Panc1 (cell line): ENCODE results near the gene ADIPOR2. TPM values are rescaled to one million over a fixed set of nuclear protein-coding genes. Genes with fewer than 3 reads are reported as not detected.

Source experiments
- ATAC-seq: fragments of 200-7000 bp; cut with Tn5 transposase; 2 replicates; pipeline ENCODE4 v1.9.1; 2020; ENCODE audit warnings: mild to moderate bottlenecking, moderate library complexity
- BruUV-seq: library from RNA; stranded (reverse); fragments of 400-500 nt; replicated peaks from 2 replicates; lab custom pipeline; 2021; lab: Mats Ljungman, UMichigan
- CTCF ChIA-PET: fragments of 300-600 bp; sonication (Branson Sonifier 250); formaldehyde crosslinking; loops from one replicate; lab custom pipeline; 2022; ENCODE audit warnings: antibody characterized with exemption; lab: Charles Lee
- POLR2A ChIA-PET: fragments of 300-600 bp; sonication (Branson Sonifier 250); formaldehyde crosslinking; loops from one replicate; lab custom pipeline; 2022; ENCODE audit warnings: antibody characterized with exemption; lab: Charles Lee
- DNase-seq: peaks from one replicate; pipeline ENCODE4 v3.0.0-alpha.2; 2010; ENCODE audit warnings: low read depth, low spot score
- H3K27ac ChIP-seq: 2 replicates; pipeline ENCODE4 v1.5.1; 2011; ENCODE audit warnings: mild to moderate bottlenecking, low read length, inconsistent platforms
- H3K27me3 ChIP-seq: fragments of 200-500 bp; sonication (Bioruptor generic); 2 replicates; pipeline ENCODE4 v1.6.0; 2014; ENCODE audit warnings: low read length, inconsistent platforms; ENCODE audit not compliant: control insufficient read depth, insufficient read depth
- H3K36me3 ChIP-seq: fragments of 200-500 bp; sonication (Bioruptor generic); 2 replicates; pipeline ENCODE4 v1.5.1; 2014; ENCODE audit warnings: inconsistent platforms, mild to moderate bottlenecking, low read length, moderate library complexity; ENCODE audit not compliant: control insufficient read depth, insufficient read depth
- H3K4me1 ChIP-seq: 2 replicates; pipeline ENCODE4 v1.5.1; 2011; ENCODE audit warnings: inconsistent platforms, mild to moderate bottlenecking, low read length, moderate library complexity; ENCODE audit not compliant: control insufficient read depth, insufficient read depth
- H3K4me3 ChIP-seq, 2 experiments: 2 replicates each; pipeline ENCODE4 v1.5.1; 2011 to 2012; ENCODE audit warnings: low read depth in 2 of 2, low read length in 2 of 2, mild to moderate bottlenecking in 2 of 2, inconsistent platforms in 1 of 2, moderate library complexity in 1 of 2
- H3K9me3 ChIP-seq: fragments of 200-500 bp; sonication (Bioruptor generic); 2 replicates; pipeline ENCODE4 v1.5.1; 2014; ENCODE audit warnings: low read depth, mild to moderate bottlenecking, inconsistent platforms, low read length, moderate library complexity; ENCODE audit not compliant: control insufficient read depth, insufficient read depth
- POLR2AphosphoS5 ChIP-seq: IDR thresholded peaks from 2 replicates; pipeline ENCODE4 v1.6.1; 2012; ENCODE audit warnings: mild to moderate bottlenecking, low read depth, low read length, moderate library complexity
- SIN3A ChIP-seq: IDR thresholded peaks from 2 replicates; pipeline ENCODE4 v1.6.1; 2012; ENCODE audit warnings: low read depth, mild to moderate bottlenecking, low read length, moderate library complexity, borderline replicate concordance; ENCODE audit not compliant: insufficient read depth
- TCF7L2 ChIP-seq: IDR thresholded peaks from 2 replicates; pipeline ENCODE4 v1.6.1; 2011; ENCODE audit warnings: mild to moderate bottlenecking, low read depth, low read length, inconsistent platforms
- in situ Hi-C: cut with HindIII; loops from 2 replicates; pipeline ENCODE4 v1.10.0; 2016; ENCODE audit warnings: low sequenced_read_pairs, low pct_unique_long_range_greater_than_20kb
- intact Hi-C: fragments of 100-400 bp; cut with micrococcal nuclease; formaldehyde crosslinking; loops from one replicate; pipeline ENCODE4 v1.10.0; 2022; ENCODE audit not compliant: unreplicated experiment
- total RNA-seq: library from RNA; stranded (reverse); gene quantifications from one replicate; pipeline ENCODE4 v1.2.1, GENCODE V29; 2021; ENCODE audit not compliant: unreplicated experiment
- TF ChIP-seq, protein P1 (sequence below), 2 experiments: IDR thresholded peaks; 2 replicates each; pipeline ENCODE4 v1.6.1; 2011 to 2012; ENCODE audit warnings: low read depth in 2 of 2, control low read depth in 1 of 2, low read length in 1 of 2, mild to moderate bottlenecking in 1 of 2, moderate library complexity in 1 of 2; ENCODE audit not compliant: insufficient read depth in 1 of 2
- TF ChIP-seq, protein P2 (sequence below): fragments of 450-650 bp; IDR thresholded peaks from 2 replicates; pipeline ENCODE4 v1.5.1; 2017; ENCODE audit warnings: mild to moderate bottlenecking

The ADIPOR2 gene
- total RNA-seq, 1 experiment from 2014 or later, result 76.0 TPM

DNA sequence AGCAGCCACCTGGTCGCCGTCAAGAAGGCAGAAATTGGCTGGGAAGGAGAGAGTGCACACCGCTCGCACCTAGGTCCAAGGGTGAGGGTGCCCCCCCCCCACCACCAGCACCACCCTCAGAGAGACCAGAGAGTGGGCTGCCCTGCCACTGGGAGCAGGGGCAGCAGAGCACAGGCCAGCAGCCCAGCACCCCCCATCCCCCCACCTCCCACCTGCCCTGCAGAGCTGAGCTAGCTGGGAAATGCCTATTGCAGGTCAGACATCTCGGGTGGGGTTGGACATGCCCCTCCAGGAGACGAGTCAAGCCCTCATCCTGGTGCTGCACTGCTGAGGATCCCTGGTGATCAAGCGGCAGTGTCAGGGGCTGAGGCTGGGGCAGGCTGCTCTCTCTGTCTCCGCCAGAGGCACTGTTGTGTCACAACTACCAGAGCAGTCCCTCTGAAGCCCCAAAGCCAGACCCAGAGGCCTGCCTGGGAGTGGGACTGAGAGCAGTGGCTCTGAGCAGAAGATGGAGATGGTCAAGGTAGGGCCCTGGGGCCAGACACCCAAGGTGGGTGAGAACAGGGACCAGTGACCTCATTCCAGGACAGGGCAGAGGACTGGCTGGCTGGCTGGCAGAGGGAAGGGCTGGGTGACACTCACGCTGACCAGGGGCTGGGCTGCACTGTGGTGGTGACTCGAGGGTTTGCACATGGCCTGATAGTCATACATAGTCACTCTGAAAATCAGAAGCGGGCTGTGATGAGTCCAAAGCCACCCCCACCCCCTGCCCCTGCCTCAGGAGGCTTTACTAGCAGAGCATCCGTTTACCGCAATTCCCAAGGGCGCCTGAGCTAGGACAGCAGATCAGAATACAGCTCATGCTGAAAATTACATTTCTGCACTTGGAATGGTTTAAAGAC lies 109.8 kb downstream of the ADIPOR2 start:
- Histone ChIP-seq H3K9me3 (no peaks in the 10 kb centered on the region), H3K27me3 (no peaks in the 10 kb centered on the region), H3K4me1 (no peaks in the 10 kb centered on the region), H3K4me3 (no peak overlapping the region), H3K36me3 (no peaks in the 10 kb centered on the region), H3K27ac (no peak overlapping the region)
- intact Hi-C loops (no loop called here), in situ Hi-C loops (no loop called here)
- TF ChIP-seq SIN3A (no peak), POLR2AphosphoS5 (no peak), TCF7L2 (no peak)
- TF ChIP-seq, protein P1, sequence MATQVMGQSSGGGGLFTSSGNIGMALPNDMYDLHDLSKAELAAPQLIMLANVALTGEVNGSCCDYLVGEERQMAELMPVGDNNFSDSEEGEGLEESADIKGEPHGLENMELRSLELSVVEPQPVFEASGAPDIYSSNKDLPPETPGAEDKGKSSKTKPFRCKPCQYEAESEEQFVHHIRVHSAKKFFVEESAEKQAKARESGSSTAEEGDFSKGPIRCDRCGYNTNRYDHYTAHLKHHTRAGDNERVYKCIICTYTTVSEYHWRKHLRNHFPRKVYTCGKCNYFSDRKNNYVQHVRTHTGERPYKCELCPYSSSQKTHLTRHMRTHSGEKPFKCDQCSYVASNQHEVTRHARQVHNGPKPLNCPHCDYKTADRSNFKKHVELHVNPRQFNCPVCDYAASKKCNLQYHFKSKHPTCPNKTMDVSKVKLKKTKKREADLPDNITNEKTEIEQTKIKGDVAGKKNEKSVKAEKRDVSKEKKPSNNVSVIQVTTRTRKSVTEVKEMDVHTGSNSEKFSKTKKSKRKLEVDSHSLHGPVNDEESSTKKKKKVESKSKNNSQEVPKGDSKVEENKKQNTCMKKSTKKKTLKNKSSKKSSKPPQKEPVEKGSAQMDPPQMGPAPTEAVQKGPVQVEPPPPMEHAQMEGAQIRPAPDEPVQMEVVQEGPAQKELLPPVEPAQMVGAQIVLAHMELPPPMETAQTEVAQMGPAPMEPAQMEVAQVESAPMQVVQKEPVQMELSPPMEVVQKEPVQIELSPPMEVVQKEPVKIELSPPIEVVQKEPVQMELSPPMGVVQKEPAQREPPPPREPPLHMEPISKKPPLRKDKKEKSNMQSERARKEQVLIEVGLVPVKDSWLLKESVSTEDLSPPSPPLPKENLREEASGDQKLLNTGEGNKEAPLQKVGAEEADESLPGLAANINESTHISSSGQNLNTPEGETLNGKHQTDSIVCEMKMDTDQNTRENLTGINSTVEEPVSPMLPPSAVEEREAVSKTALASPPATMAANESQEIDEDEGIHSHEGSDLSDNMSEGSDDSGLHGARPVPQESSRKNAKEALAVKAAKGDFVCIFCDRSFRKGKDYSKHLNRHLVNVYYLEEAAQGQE (IDR thresholded peaks at IDR 0.05; ENCODE audit: insufficient read depth in 1 of 2, low read depth in 2 of 2, low read length in 1 of 2), result no peak
- TF ChIP-seq, protein P2, sequence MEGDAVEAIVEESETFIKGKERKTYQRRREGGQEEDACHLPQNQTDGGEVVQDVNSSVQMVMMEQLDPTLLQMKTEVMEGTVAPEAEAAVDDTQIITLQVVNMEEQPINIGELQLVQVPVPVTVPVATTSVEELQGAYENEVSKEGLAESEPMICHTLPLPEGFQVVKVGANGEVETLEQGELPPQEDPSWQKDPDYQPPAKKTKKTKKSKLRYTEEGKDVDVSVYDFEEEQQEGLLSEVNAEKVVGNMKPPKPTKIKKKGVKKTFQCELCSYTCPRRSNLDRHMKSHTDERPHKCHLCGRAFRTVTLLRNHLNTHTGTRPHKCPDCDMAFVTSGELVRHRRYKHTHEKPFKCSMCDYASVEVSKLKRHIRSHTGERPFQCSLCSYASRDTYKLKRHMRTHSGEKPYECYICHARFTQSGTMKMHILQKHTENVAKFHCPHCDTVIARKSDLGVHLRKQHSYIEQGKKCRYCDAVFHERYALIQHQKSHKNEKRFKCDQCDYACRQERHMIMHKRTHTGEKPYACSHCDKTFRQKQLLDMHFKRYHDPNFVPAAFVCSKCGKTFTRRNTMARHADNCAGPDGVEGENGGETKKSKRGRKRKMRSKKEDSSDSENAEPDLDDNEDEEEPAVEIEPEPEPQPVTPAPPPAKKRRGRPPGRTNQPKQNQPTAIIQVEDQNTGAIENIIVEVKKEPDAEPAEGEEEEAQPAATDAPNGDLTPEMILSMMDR, result peak; percentile 82
- CTCF ChIA-PET, result interaction anchor here (0.6 to 1.4 kb wide), 6 partner anchors 10 to 234 kb away, joined by 3 to 10 read pairs (median 4); no protein-coding TSS in a partner anchor
- DNase-seq, result no peak
- no TSS peak for BruUV-seq
- peak; percentile 73 for ATAC-seq
- POLR2A ChIA-PET, result no interaction called here

DNA sequence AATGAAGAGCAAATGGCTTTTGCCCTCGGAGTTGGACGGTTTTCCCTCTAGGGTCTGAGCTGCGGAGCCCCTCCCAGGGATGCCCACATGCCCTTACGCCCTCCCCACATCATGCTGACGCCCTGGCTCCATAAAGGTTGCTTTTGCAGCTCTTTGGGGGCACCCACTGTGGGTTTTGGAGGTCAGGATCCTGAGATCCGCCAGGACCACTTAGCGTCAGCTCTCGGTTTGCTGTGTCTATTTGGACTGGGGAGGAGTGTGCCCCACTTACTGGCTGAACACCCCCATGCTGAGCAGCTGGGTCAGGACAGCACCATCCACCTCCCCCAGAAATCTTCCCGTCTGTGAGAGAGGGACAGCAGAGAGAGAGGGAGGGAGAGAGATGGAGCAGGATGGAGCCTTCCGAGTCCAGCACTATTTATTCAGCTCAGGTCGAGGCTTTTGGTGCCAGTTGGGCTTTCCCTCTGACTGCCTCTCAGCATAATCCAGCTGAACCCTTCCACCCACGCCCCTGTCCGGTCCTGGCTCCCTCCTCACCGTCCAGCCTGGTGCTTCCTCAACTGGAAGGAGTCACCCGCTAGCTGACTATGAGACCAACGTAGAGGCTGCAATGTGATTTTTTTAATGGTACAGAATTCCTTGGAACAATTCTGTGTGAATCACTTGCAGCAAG lies 110.6 kb downstream of the ADIPOR2 start:
- no peaks in the 10 kb centered on the region for H3K36me3 ChIP-seq
- no peaks in the 10 kb centered on the region for H3K4me1 ChIP-seq
- ChIA-PET POLR2A (interaction anchor here (0.6 kb wide), 1 partner anchor 166 kb away, joined by 3 read pairs; no protein-coding TSS in a partner anchor), CTCF (interaction anchor here (0.6 to 1.4 kb wide), 5 partner anchors 10 to 233 kb away, joined by 4 to 10 read pairs (median 4); no protein-coding TSS in a partner anchor)
- H3K4me3 ChIP-seq, result no peak overlapping the region
- no peak for TF ChIP-seq POLR2AphosphoS5
- TF ChIP-seq TCF7L2, result no peak
- TF ChIP-seq, protein P2, result no peak
- TF ChIP-seq SIN3A, result no peak
- TF ChIP-seq, protein P1 (IDR thresholded peaks at IDR 0.05; ENCODE audit: insufficient read depth in 1 of 2, low read depth in 2 of 2, low read length in 1 of 2), result no peak
- no peaks in the 10 kb centered on the region for H3K27me3 ChIP-seq
- H3K27ac ChIP-seq, result no peak overlapping the region
- DNase-seq, result no peak
- BruUV-seq, result no TSS peak
- in situ Hi-C loops (no loop called here), intact Hi-C loops (no loop called here)
- no peaks in the 10 kb centered on the region for H3K9me3 ChIP-seq
- ATAC-seq, result no peak
